SK-N-SH treated with all-trans-retinoic acid at 6 μM for 48 hours (cell line): ENCODE data around the gene BLTP1.

Experiments used
- ATAC-seq: fragments of 200-7000 bp; cut with Tn5 transposase; 3 replicates; pipeline ENCODE4 v1.9.1; 2020; ENCODE audit warnings: mild to moderate bottlenecking, moderate library complexity
- ARNTL ChIP-seq: fragments of 450-650 bp; formaldehyde crosslinking; IDR thresholded peaks from 2 replicates; pipeline ENCODE4 v1.5.0; 2020; ENCODE audit warnings: low read depth, mild to moderate bottlenecking, moderate library complexity, borderline replicate concordance
- BACH2 ChIP-seq: fragments of 250-450 bp; sonication (Bioruptor Pico); IDR thresholded peaks from 2 replicates; pipeline ENCODE4 v1.9.0; 2021; ENCODE audit warnings: mild to moderate bottlenecking, borderline replicate concordance
- CREB5 ChIP-seq: fragments of 250-450 bp; sonication (Bioruptor Pico); IDR thresholded peaks from 2 replicates; pipeline ENCODE4 v1.5.1; 2020; ENCODE audit warnings: low read depth, mild to moderate bottlenecking, moderate library complexity
- CSDC2 ChIP-seq: fragments of 250-450 bp; sonication (Bioruptor Pico); IDR thresholded peaks from 2 replicates; pipeline ENCODE4 v1.5.0; 2020; ENCODE audit warnings: mild to moderate bottlenecking, moderate library complexity
- ESRRG ChIP-seq: fragments of 250-450 bp; sonication (Bioruptor Pico); IDR thresholded peaks from 2 replicates; pipeline ENCODE4 v1.6.1; 2021; ENCODE audit warnings: mild to moderate bottlenecking
- GLIS3 ChIP-seq: fragments of 250-450 bp; sonication (Bioruptor Pico); IDR thresholded peaks from 2 replicates; pipeline ENCODE4 v1.5.0; 2020; ENCODE audit warnings: mild to moderate bottlenecking, moderate library complexity
- ISL1 ChIP-seq: fragments of 250-450 bp; sonication (Bioruptor Pico); IDR thresholded peaks from 2 replicates; pipeline ENCODE4 v2.1.2; 2022; ENCODE audit warnings: mild to moderate bottlenecking, moderate library complexity
- OSR1 ChIP-seq: fragments of 250-450 bp; sonication (Bioruptor Pico); IDR thresholded peaks from 2 replicates; pipeline ENCODE4 v1.8.0; 2022; ENCODE audit warnings: moderate library complexity, mild to moderate bottlenecking, inconsistent platforms
- PATZ1 ChIP-seq: fragments of 250-450 bp; sonication (Bioruptor Pico); IDR thresholded peaks from 2 replicates; pipeline ENCODE4 v1.8.0; 2020; ENCODE audit warnings: mild to moderate bottlenecking, moderate library complexity, borderline replicate concordance
- PPARA ChIP-seq: fragments of 250-450 bp; sonication (Bioruptor Pico); IDR thresholded peaks from 2 replicates; pipeline ENCODE4 v1.5.0; 2020; ENCODE audit warnings: mild to moderate bottlenecking, borderline replicate concordance
- RARB ChIP-seq: fragments of 250-450 bp; sonication (Bioruptor Pico); IDR thresholded peaks from 2 replicates; pipeline ENCODE4 v1.8.0; 2021; ENCODE audit warnings: mild to moderate bottlenecking, moderate library complexity
- SNAI2 ChIP-seq: fragments of 250-450 bp; sonication (Bioruptor Pico); IDR thresholded peaks from 2 replicates; pipeline ENCODE4 v1.5.0; 2020; ENCODE audit warnings: mild to moderate bottlenecking, moderate library complexity
- TCF4 ChIP-seq: fragments of 250-450 bp; sonication (Bioruptor Pico); IDR thresholded peaks from 2 replicates; pipeline ENCODE4 v1.8.0; 2021; ENCODE audit warnings: mild to moderate bottlenecking, moderate library complexity, borderline replicate concordance
- TOX ChIP-seq: fragments of 250-450 bp; sonication (Bioruptor Pico); IDR thresholded peaks from 2 replicates; pipeline ENCODE4 v1.8.0; 2021; ENCODE audit warnings: mild to moderate bottlenecking, moderate library complexity, borderline replicate concordance
- TSHZ2 ChIP-seq: fragments of 250-450 bp; sonication (Bioruptor Pico); IDR thresholded peaks from 2 replicates; pipeline ENCODE4 v1.5.0; 2020; ENCODE audit warnings: mild to moderate bottlenecking, moderate library complexity
- ZC3H10 ChIP-seq: fragments of 250-450 bp; sonication (Bioruptor Pico); IDR thresholded peaks from 2 replicates; pipeline ENCODE4 v1.5.1; 2021; ENCODE audit warnings: mild to moderate bottlenecking, moderate library complexity
- ZFP3 ChIP-seq: fragments of 250-450 bp; sonication (Bioruptor Pico); IDR thresholded peaks from 2 replicates; pipeline ENCODE4 v1.5.0; 2020; ENCODE audit warnings: mild to moderate bottlenecking, moderate library complexity
- ZFP30 ChIP-seq: fragments of 450-650 bp; formaldehyde crosslinking; IDR thresholded peaks from 2 replicates; pipeline ENCODE4 v1.5.0; 2022; ENCODE audit warnings: mild to moderate bottlenecking, moderate library complexity
- ZNF70 ChIP-seq: fragments of 450-650 bp; formaldehyde crosslinking; IDR thresholded peaks from 2 replicates; pipeline ENCODE4 v1.5.0; 2020; ENCODE audit warnings: mild to moderate bottlenecking, moderate library complexity
- ZNF8 ChIP-seq: fragments of 450-650 bp; formaldehyde crosslinking; IDR thresholded peaks from 2 replicates; pipeline ENCODE4 v1.5.0; 2020; ENCODE audit warnings: mild to moderate bottlenecking, moderate library complexity
- TF ChIP-seq, protein P1 (sequence below): fragments of 250-450 bp; sonication (Bioruptor Pico); IDR thresholded peaks from 2 replicates; pipeline ENCODE4 v1.5.1; 2021; ENCODE audit warnings: mild to moderate bottlenecking, moderate library complexity
- TF ChIP-seq, protein P2 (sequence below): fragments of 250-450 bp; sonication (Bioruptor Pico); IDR thresholded peaks from 2 replicates; pipeline ENCODE4 v1.8.0; 2021; ENCODE audit warnings: low read depth, mild to moderate bottlenecking, moderate library complexity, borderline replicate concordance

The BLTP1 gene

DNA sequence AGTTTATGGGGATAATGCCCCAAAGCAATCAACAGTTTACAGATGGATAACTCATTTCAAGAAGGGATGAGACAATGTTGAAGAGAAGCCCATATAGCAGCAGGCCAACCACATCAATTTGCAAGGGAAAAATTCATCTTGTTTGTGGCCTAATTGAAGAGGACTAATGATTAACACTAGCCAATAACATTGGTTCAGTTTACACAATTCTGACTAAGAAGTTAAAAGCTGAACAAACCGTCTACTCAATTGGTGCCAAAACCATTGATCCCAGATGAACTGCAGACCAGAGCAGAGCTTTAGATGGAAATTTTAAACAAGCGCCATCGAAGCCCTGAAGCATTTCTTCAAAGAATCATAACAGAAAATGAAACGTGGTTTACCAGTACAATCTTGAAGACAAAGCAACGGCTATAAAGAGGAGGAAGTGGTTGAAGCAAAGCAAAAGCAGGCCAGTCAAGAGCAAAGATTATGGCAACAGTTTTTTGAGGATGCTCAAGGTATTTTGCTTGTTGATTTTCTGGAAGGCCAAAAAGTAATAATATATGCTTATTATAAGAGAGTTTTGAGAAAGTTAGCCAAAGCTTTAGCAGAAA, 20.5 kb upstream of the BLTP1 start:
- TF ChIP-seq ZFP30 (CRISPR knock-in tag) (no peak), OSR1 (no peak), TOX (CRISPR knock-in tag) (no peak), CSDC2 (CRISPR knock-in tag) (no peak), PPARA (CRISPR knock-in tag) (no peak), SNAI2 (CRISPR knock-in tag) (no peak), BACH2 (CRISPR knock-in tag) (no peak), ARNTL (CRISPR knock-in tag) (no peak), PATZ1 (no peak), ESRRG (CRISPR knock-in tag) (no peak), CREB5 (CRISPR knock-in tag) (no peak), TSHZ2 (no peak), ISL1 (no peak), ZNF8 (no peak), ZC3H10 (no peak), ZNF70 (CRISPR knock-in tag) (no peak), GLIS3 (CRISPR knock-in tag) (no peak), RARB (CRISPR knock-in tag) (no peak)
- TF ChIP-seq, protein P1, sequence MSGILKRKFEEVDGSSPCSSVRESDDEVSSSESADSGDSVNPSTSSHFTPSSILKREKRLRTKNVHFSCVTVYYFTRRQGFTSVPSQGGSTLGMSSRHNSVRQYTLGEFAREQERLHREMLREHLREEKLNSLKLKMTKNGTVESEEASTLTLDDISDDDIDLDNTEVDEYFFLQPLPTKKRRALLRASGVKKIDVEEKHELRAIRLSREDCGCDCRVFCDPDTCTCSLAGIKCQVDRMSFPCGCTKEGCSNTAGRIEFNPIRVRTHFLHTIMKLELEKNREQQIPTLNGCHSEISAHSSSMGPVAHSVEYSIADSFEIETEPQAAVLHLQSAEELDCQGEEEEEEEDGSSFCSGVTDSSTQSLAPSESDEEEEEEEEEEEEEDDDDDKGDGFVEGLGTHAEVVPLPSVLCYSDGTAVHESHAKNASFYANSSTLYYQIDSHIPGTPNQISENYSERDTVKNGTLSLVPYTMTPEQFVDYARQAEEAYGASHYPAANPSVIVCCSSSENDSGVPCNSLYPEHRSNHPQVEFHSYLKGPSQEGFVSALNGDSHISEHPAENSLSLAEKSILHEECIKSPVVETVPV (CRISPR knock-in tag) = no peak
- TF ChIP-seq, protein P2, sequence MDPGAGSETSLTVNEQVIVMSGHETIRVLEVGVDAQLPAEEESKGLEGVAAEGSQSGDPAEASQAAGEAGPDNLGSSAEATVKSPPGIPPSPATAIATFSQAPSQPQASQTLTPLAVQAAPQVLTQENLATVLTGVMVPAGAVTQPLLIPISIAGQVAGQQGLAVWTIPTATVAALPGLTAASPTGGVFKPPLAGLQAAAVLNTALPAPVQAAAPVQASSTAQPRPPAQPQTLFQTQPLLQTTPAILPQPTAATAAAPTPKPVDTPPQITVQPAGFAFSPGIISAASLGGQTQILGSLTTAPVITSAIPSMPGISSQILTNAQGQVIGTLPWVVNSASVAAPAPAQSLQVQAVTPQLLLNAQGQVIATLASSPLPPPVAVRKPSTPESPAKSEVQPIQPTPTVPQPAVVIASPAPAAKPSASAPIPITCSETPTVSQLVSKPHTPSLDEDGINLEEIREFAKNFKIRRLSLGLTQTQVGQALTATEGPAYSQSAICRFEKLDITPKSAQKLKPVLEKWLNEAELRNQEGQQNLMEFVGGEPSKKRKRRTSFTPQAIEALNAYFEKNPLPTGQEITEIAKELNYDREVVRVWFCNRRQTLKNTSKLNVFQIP (CRISPR knock-in tag) = no peak
- ATAC-seq = no peak

DNA sequence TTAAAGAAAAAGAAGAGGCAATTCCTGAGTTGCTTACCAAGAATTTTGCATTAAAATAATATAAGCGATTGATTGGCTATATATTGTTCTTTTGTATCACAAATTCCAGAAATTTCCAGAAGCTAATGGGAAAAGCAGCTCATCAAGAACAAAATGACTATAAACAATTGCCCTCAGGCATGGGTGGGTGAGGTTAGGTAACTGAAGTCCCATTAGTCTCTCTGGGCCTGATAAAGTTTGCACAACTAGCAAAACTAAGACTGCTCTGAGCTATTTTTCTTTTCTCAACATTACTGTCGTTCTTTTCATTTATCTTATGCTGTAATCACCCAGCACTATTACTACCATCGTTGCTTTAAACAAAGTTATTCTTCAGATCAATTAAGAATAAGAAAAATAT, 19.2 kb upstream of the BLTP1 start:
- no peak for ATAC-seq
- TF ChIP-seq ESRRG (CRISPR knock-in tag) (no peak), TCF4 (CRISPR knock-in tag) (no peak), PPARA (CRISPR knock-in tag) (no peak), ARNTL (CRISPR knock-in tag) (no peak), ZC3H10 (no peak), SNAI2 (CRISPR knock-in tag) (no peak), ZNF70 (CRISPR knock-in tag) (no peak), PATZ1 (no peak), CREB5 (CRISPR knock-in tag) (no peak), ZFP3 (no peak), ZFP30 (CRISPR knock-in tag) (no peak), RARB (CRISPR knock-in tag) (no peak), OSR1 (no peak), ZNF8 (no peak), TOX (CRISPR knock-in tag) (no peak)
- TF ChIP-seq, protein P2 (CRISPR knock-in tag) = no peak
- TF ChIP-seq, protein P1 (CRISPR knock-in tag) = no peak
